DOHH2 (cell line): ENCODE results near the gene DTNB.
A peak's percentile ranks its signal among the peaks of the same experiment; 100 is the strongest.

ENCODE experiments used
- H3F3A ChIP-seq: fragments of 200-600 bp; sonication (generic), shearing (Covaris generic); 2 replicates; pipeline ENCODE4 v1.6.0; 2016; ENCODE audit warnings: antibody characterized with exemption, mild to moderate bottlenecking; ENCODE audit not compliant: control insufficient read depth, insufficient read depth
- H3K27ac ChIP-seq: fragments of 200-600 bp; sonication (generic); 2 replicates; pipeline ENCODE4 v1.5.1; 2014; ENCODE audit warnings: low read depth, mild to moderate bottlenecking, low read length, moderate library complexity
- H3K27me3 ChIP-seq: fragments of 200-600 bp; sonication (generic); 2 replicates; pipeline ENCODE4 v1.6.1; 2014; ENCODE audit warnings: mild to moderate bottlenecking, low read length, mixed read lengths; ENCODE audit not compliant: control insufficient read depth
- H3K36me3 ChIP-seq: fragments of 200-600 bp; sonication (generic); 2 replicates; pipeline ENCODE4 v1.6.1; 2014; ENCODE audit warnings: mild to moderate bottlenecking, low read length, moderate library complexity, mixed read lengths; ENCODE audit not compliant: control insufficient read depth
- H3K4me1 ChIP-seq: fragments of 200-600 bp; sonication (generic); 2 replicates; pipeline ENCODE4 v1.6.1; 2014; ENCODE audit warnings: mild to moderate bottlenecking, low read length, mixed read lengths; ENCODE audit not compliant: control insufficient read depth
- H3K4me2 ChIP-seq: fragments of 200-600 bp; sonication (generic); 2 replicates; pipeline ENCODE4 v1.6.0; 2014; ENCODE audit warnings: mild to moderate bottlenecking, low read length, moderate library complexity
- H3K4me3 ChIP-seq: fragments of 200-600 bp; sonication (generic); 2 replicates; pipeline ENCODE4 v1.5.1; 2014; ENCODE audit warnings: mild to moderate bottlenecking, low read length, mixed read lengths
- H3K79me2 ChIP-seq: fragments of 200-600 bp; sonication (generic); 2 replicates; pipeline ENCODE4 v1.6.1; 2014; ENCODE audit warnings: mild to moderate bottlenecking, low read length, mixed read lengths; ENCODE audit not compliant: control insufficient read depth
- H3K9me2 ChIP-seq: fragments of 200-600 bp; sonication (generic); replicated peaks from 2 replicates; pipeline ENCODE4 v1.6.1; 2014; ENCODE audit warnings: mild to moderate bottlenecking, low read length, mixed read lengths; ENCODE audit not compliant: control insufficient read depth
- H3K9me3 ChIP-seq: fragments of 200-600 bp; sonication (generic); 2 replicates; pipeline ENCODE4 v1.6.1; 2014; ENCODE audit warnings: antibody characterized with exemption, low read length, mixed read lengths; ENCODE audit not compliant: control insufficient read depth, insufficient read depth
- H4K20me1 ChIP-seq: fragments of 200-600 bp; sonication (generic); 2 replicates; pipeline ENCODE4 v1.6.0; 2014; ENCODE audit warnings: low read depth, mild to moderate bottlenecking, antibody characterized with exemption, low read length, moderate library complexity; ENCODE audit not compliant: control insufficient read depth, insufficient read depth
- EZH2phosphoT487 ChIP-seq: fragments of 200-600 bp; sonication (generic); IDR thresholded peaks from 2 replicates; pipeline ENCODE4 v1.6.1; 2017; ENCODE audit warnings: borderline replicate concordance, mild to moderate bottlenecking, antibody characterized with exemption, low read length, moderate library complexity, mixed read lengths
- TF ChIP-seq, protein P1 (sequence below): fragments of 200-600 bp; sonication (generic); IDR thresholded peaks from one replicate; pipeline ENCODE4 v1.5.1; 2014; ENCODE audit warnings: antibody characterized with exemption, mild to moderate bottlenecking, low read depth, low read length; ENCODE audit not compliant: poor library complexity, severe bottlenecking

The DTNB gene

DNA sequence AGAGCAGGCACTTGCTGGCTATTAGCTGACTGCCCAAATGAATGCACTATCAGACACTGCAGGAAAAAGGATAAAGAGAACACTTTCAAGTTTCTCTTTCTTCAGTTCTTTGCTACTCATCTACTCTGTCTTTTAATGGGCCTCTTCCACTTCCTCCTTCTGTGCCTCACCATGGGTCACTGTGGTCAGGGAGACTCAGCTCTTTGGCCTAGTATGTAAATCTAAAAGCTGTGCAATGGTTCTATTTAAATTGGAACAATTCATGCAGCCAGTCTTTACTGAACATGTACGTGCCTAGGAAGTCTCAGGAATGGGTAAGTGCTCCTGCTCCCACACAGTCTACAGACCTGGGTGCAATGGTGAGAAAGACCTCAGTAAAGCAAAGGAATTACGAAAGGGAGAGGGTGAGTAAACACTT, 252.5 kb downstream of the DTNB start:
- no peaks in the 10 kb centered on the region for H3K79me2 ChIP-seq
- no peaks in the 10 kb centered on the region for H3K27me3 ChIP-seq
- peak overlapping the region; percentile 82 for H3K4me2 ChIP-seq
- peaks cover 5% of the 10 kb centered on the region for H3K36me3 ChIP-seq
- TF ChIP-seq, protein P1, sequence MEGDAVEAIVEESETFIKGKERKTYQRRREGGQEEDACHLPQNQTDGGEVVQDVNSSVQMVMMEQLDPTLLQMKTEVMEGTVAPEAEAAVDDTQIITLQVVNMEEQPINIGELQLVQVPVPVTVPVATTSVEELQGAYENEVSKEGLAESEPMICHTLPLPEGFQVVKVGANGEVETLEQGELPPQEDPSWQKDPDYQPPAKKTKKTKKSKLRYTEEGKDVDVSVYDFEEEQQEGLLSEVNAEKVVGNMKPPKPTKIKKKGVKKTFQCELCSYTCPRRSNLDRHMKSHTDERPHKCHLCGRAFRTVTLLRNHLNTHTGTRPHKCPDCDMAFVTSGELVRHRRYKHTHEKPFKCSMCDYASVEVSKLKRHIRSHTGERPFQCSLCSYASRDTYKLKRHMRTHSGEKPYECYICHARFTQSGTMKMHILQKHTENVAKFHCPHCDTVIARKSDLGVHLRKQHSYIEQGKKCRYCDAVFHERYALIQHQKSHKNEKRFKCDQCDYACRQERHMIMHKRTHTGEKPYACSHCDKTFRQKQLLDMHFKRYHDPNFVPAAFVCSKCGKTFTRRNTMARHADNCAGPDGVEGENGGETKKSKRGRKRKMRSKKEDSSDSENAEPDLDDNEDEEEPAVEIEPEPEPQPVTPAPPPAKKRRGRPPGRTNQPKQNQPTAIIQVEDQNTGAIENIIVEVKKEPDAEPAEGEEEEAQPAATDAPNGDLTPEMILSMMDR: no peak
- no peak for TF ChIP-seq EZH2phosphoT487
- H3K4me3 ChIP-seq: peak overlapping the region; percentile 66
- no peaks in the 10 kb centered on the region for H3K9me2 ChIP-seq
- no peaks in the 10 kb centered on the region for H3K9me3 ChIP-seq
- no peaks in the 10 kb centered on the region for H4K20me1 ChIP-seq
- H3K4me1 ChIP-seq: peaks cover 66% of the 10 kb centered on the region
- peaks cover 33% of the 10 kb centered on the region for H3F3A ChIP-seq
- peak overlapping the region; percentile 91 for H3K27ac ChIP-seq

DNA sequence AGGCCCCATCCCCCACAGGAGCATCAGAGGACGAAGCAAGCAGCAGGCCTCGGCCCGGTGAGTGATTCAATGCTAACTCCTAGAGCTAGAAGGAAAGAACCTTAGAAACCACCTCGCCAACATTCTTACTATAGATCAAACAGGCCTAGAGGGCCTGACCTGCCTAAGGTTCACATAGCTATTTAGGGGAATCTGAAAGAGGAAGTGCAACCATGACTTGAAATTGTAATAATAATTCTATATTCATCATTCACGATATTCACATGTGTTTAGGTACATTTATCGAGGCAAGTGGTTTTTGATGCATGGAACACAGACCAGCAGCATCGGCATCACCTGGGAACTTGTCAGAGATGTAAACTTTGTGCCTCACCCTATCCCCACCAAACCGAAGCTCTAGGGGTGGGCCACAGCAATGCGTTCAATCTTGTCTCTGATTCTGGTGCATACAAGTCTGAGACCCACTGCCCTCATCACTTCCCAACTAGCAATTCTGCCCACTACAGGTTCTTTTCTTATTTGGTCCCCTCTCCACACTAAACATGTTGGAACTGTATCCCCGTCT, 253.6 kb downstream of the DTNB start:
- H3K27ac ChIP-seq: peak overlapping the region; percentile 91

DNA sequence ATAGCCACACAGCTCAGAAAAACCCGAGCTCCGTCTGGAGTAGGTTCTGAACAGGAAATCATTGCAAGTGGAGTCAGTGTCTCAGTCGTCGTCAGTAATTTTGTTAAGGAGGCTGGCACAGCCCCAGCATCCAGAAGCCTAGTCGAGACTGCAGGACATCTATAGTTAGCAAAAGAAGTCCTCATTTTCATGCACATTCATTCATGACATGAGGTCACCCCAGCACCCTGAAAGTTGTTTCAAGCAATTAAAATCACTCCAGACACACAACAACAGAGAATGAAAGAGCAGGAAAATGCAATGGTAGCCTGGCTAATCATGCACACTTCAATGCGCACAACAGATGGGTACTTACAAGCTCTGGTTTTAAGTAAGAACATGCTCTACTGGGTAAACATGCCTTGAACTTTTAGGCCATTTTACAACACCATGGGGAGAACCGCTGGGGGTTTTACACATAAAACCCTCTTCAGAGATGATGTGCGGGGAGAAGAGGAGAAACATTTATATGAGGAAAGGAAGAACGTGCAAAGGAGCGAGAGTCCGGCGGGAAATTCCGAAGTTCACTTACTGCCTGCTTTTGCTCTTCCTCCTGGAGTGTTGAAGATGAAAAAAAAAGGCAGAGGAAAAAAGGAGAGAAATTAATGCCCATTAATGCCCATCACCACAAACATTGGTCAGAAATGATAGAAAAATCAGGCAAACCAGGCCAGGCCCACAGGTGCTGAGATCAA, 254.3 kb downstream of the DTNB start:
- Histone ChIP-seq H3K36me3 (peaks cover 5% of the 10 kb centered on the region), H3K9me2 (no peaks in the 10 kb centered on the region), H3K27me3 (no peaks in the 10 kb centered on the region), H3K27ac (peak overlapping the region; percentile 91), H3K4me2 (peak overlapping the region; percentile 82), H3F3A (peaks cover 33% of the 10 kb centered on the region), H3K79me2 (no peaks in the 10 kb centered on the region), H3K4me3 (peak overlapping the region; percentile 66), H3K4me1 (peaks cover 82% of the 10 kb centered on the region), H3K9me3 (no peaks in the 10 kb centered on the region), H4K20me1 (no peaks in the 10 kb centered on the region)
- TF ChIP-seq, protein P1: no peak
- no peak for TF ChIP-seq EZH2phosphoT487

More for the DNA sequence above, 253.6 kb downstream of the DTNB start:
- Histone ChIP-seq H3K4me3 (peak overlapping the region; percentile 66), H3K9me3 (no peaks in the 10 kb centered on the region), H3K27me3 (no peaks in the 10 kb centered on the region), H3F3A (peaks cover 33% of the 10 kb centered on the region), H3K9me2 (no peaks in the 10 kb centered on the region), H3K36me3 (peaks cover 5% of the 10 kb centered on the region), H4K20me1 (no peaks in the 10 kb centered on the region), H3K4me1 (peaks cover 76% of the 10 kb centered on the region), H3K79me2 (no peaks in the 10 kb centered on the region), H3K4me2 (peak overlapping the region; percentile 82)
- TF ChIP-seq, protein P1: no peak
- no peak for TF ChIP-seq EZH2phosphoT487
